ENCODE results near the gene ESAM. TPM values are rescaled to one million over a fixed set of nuclear protein-coding genes. Genes with fewer than 3 reads are reported as not detected.

ESAM gene
- total and polyA plus RNA-seq, 10 of the 15 experiments (the other 5 are each of a cell fraction or from before 2014, with no cell fraction given) = 2.7 to 43.6 (median 19.5) TPM

DNA sequence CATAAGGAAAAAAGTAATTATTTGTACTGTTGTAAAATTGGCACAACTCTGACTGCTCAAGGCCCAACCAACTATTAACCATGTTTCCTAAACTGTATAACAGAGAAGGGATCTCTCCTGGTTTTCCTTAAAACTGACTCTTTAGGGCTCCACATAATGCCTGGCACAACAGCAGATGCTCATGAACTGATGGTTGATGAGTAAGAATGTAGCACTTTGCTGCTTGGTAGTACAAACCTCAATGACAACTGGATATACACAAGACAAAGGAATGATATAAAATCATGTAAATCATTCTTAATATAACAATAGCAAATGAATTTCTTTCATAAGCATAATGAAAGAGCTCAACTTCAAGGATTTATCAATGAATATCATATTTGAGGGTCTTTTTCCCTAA lies 26.4 kb upstream of the ESAM start (continued):
- no peak for TF ChIP-seq ZNF384 (IDR thresholded peaks at IDR 0.05; ENCODE audit: borderline replicate concordance, low read depth, low read length)
- TF ChIP-seq, protein P1, sequence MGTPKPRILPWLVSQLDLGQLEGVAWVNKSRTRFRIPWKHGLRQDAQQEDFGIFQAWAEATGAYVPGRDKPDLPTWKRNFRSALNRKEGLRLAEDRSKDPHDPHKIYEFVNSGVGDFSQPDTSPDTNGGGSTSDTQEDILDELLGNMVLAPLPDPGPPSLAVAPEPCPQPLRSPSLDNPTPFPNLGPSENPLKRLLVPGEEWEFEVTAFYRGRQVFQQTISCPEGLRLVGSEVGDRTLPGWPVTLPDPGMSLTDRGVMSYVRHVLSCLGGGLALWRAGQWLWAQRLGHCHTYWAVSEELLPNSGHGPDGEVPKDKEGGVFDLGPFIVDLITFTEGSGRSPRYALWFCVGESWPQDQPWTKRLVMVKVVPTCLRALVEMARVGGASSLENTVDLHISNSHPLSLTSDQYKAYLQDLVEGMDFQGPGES (IDR thresholded peaks at IDR 0.05) = no peak
- TF ChIP-seq, protein P2, sequence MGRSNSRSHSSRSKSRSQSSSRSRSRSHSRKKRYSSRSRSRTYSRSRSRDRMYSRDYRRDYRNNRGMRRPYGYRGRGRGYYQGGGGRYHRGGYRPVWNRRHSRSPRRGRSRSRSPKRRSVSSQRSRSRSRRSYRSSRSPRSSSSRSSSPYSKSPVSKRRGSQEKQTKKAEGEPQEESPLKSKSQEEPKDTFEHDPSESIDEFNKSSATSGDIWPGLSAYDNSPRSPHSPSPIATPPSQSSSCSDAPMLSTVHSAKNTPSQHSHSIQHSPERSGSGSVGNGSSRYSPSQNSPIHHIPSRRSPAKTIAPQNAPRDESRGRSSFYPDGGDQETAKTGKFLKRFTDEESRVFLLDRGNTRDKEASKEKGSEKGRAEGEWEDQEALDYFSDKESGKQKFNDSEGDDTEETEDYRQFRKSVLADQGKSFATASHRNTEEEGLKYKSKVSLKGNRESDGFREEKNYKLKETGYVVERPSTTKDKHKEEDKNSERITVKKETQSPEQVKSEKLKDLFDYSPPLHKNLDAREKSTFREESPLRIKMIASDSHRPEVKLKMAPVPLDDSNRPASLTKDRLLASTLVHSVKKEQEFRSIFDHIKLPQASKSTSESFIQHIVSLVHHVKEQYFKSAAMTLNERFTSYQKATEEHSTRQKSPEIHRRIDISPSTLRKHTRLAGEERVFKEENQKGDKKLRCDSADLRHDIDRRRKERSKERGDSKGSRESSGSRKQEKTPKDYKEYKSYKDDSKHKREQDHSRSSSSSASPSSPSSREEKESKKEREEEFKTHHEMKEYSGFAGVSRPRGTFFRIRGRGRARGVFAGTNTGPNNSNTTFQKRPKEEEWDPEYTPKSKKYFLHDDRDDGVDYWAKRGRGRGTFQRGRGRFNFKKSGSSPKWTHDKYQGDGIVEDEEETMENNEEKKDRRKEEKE (IDR thresholded peaks at IDR 0.05) = no peak
- no peak for TF ChIP-seq CEBPB (IDR thresholded peaks at IDR 0.05; ENCODE audit: borderline replicate concordance in 1 of 2, low read depth in 2 of 2, low read length in 2 of 2)
- no peak for TF ChIP-seq MTA3 (IDR thresholded peaks at IDR 0.05; ENCODE audit: borderline replicate concordance, low read length)
- TF ChIP-seq EED (IDR thresholded peaks at IDR 0.05; ENCODE audit: low read depth) = no peak

DNA sequence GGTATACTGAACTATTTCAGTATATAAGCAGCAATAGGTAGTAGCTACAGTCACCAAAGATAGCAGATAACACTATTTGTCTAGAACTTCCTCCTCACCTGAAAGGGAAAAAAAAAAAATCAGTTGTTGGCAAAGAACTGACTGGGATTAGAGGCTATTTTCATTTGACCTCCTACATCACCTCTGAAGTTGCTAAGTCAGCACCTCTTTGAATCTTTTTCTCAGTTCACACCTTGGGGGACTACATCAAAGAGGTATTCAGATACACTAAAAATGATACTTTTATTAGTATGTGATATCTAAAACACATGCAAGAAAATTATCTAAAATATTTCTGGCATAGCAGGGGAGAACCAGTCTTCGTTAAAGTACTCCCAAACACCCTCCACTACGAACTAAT lies 22.0 kb upstream of the ESAM start:
- Histone ChIP-seq H3K4me3 (no peak overlapping the region), H3K4me2 (ENCODE audit: control insufficient read depth, insufficient read depth) (no peak overlapping the region), H3K27ac (ENCODE audit: control insufficient read depth, insufficient read depth) (no peak overlapping the region), H3K36me3 (ENCODE audit: control insufficient read depth in 2 of 2, insufficient read depth in 2 of 2, low read length in 1 of 2) (no peaks in the 10 kb centered on the region), H3K9ac (ENCODE audit: control insufficient read depth, insufficient read depth, low read length) (no peak overlapping the region), H2AFZ (ENCODE audit: control insufficient read depth, low read depth, low read length) (no peak overlapping the region), H3K9me3 (replicated peaks; ENCODE audit: control insufficient read depth, insufficient read depth, low read length) (no peaks in the 10 kb centered on the region), H3K79me2 (ENCODE audit: control insufficient read depth, insufficient read depth, low read length) (peaks cover 11% of the 10 kb centered on the region), H3K4me1 (ENCODE audit: control insufficient read depth, insufficient read depth, low read length) (no peaks in the 10 kb centered on the region), H3K27me3 (replicated peaks in 1 of 2; ENCODE audit: control insufficient read depth in 2 of 2, insufficient read depth in 2 of 2, low read length in 1 of 2) (no peaks in the 10 kb centered on the region), H4K20me1 (ENCODE audit: control insufficient read depth, insufficient read depth) (no peaks in the 10 kb centered on the region)
- intact Hi-C loops (cut with micrococcal nuclease; ENCODE audit: unreplicated experiment) (no loop called here), in situ Hi-C loops (cut with MboI) (no loop called here)
- 95% methylated on average over 2 of the region's 2 CpGs for WGBS (ENCODE audit: insufficient coverage, insufficient replicate concordance, low lambda C conversion rate, missing lambda C conversion rate)
- ATAC-seq (no peak), DNase-seq (ENCODE audit: low read depth, low spot score) (no peak), FAIRE-seq (no peak)
- ChIA-PET SMC1A (ENCODE audit: uncharacterized antibody, unreplicated experiment) (interaction anchor here (1.2 to 1.7 kb wide), 2 partner anchors 9 to 15 kb away, joined by 4 to 5 read pairs; no protein-coding TSS in a partner anchor), POLR2A (interaction anchor here (0.7 kb wide), 1 partner anchor 84 kb away, joined by 3 read pairs; no protein-coding TSS in a partner anchor), CTCF (interaction anchor here (1.2 to 2.6 kb wide), 2 partner anchors 10 to 39 kb away, joined by 3 to 16 read pairs; no protein-coding TSS in a partner anchor), RAD21 (ENCODE audit: unreplicated experiment) (interaction anchor here (0.5 kb wide), 1 partner anchor 10 kb away, joined by 3 read pairs; no protein-coding TSS in a partner anchor)
- BruUV-seq (replicated peaks) = no TSS peak
- TF ChIP-seq POLR2AphosphoS2 (IDR thresholded peaks at IDR 0.05; ENCODE audit: low read depth, low read length) (no peak), EED (IDR thresholded peaks at IDR 0.05; ENCODE audit: low read depth) (no peak), CBX3 (IDR thresholded peaks at IDR 0.05; ENCODE audit: borderline replicate concordance, low read depth) (no peak), YBX1 (IDR thresholded peaks at IDR 0.05) (no peak), ZNF217 (IDR thresholded peaks at IDR 0.05) (no peak), MYC (IDR thresholded peaks at IDR 0.05; ENCODE audit: insufficient read depth, insufficient read length, insufficient replicate concordance, low read length, severe bottlenecking) (no peak), KDM1A (IDR thresholded peaks at IDR 0.05; ENCODE audit: borderline replicate concordance) (no peak), ZZZ3 (IDR thresholded peaks at IDR 0.05; ENCODE audit: control insufficient read depth, insufficient read length, low read depth) (no peak)
- TF ChIP-seq, protein P3, sequence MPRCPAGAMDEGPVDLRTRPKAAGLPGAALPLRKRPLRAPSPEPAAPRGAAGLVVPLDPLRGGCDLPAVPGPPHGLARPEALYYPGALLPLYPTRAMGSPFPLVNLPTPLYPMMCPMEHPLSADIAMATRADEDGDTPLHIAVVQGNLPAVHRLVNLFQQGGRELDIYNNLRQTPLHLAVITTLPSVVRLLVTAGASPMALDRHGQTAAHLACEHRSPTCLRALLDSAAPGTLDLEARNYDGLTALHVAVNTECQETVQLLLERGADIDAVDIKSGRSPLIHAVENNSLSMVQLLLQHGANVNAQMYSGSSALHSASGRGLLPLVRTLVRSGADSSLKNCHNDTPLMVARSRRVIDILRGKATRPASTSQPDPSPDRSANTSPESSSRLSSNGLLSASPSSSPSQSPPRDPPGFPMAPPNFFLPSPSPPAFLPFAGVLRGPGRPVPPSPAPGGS (IDR thresholded peaks at IDR 0.05; ENCODE audit: borderline replicate concordance, insufficient read depth, low read depth, low read length, poor library complexity, severe bottlenecking) = no peak

All from GM12878 (cell line).